Raji (cell line): ENCODE measurements around the gene OR4K17.

ENCODE experiments used
- POLR2A ChIP-seq: IDR thresholded peaks from 2 replicates; pipeline ENCODE4 v1.6.1; 2011; ENCODE audit warnings: low read depth, low read length, control low read depth; ENCODE audit not compliant: insufficient read depth

OR4K17 gene, protein sequence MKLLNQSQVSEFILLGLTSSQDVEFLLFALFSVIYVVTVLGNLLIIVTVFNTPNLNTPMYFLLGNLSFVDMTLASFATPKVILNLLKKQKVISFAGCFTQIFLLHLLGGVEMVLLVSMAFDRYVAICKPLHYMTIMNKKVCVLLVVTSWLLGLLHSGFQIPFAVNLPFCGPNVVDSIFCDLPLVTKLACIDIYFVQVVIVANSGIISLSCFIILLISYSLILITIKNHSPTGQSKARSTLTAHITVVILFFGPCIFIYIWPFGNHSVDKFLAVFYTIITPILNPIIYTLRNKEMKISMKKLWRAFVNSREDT

DNA sequence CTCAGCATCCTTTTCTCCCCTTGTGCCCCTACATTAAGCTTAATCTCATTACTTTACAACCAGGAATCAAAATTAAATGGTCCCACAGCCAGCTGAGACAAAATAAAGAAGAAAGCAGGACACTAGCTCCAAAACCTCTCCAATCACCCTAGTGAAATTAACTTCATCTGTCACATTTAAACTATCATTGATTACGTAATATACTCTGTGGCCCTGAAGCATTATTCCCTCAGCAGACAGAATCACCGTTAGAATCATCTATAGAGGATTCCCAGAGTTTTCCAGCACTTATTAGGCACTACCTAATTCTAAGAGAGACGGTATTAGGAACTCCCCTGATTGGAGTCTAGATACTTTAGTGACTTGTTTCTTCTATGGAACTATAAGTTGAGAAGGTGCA lies at the start of gene OR4K17:
Gene OR4K17 (plus strand): TSS at position 302 of the 400 bp plus-strand sequence. CDS start 6,761 bp downstream, outside the sequence.
- no peak for TF ChIP-seq POLR2A

DNA sequence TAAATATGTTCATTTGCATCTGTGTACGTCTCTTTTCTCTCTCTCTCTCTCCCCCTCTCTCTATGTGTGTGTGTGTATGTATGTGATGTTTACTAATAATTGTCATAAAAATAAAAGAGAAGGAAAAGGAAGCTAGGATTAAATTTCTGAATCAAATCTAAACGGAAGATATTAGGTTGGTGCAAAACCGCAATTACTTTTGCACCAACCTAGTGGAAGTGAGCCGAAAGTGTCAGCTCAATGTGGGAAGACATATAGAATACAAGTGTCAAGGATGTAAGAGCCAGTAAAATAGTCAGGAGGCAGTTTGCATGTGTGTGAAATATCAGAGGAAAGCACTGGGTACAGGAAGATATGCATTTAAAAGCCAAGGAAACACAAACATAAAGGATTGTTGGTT lies 18.5 kb upstream of the OR4K17 start:
- TF ChIP-seq POLR2A, result no peak

DNA sequence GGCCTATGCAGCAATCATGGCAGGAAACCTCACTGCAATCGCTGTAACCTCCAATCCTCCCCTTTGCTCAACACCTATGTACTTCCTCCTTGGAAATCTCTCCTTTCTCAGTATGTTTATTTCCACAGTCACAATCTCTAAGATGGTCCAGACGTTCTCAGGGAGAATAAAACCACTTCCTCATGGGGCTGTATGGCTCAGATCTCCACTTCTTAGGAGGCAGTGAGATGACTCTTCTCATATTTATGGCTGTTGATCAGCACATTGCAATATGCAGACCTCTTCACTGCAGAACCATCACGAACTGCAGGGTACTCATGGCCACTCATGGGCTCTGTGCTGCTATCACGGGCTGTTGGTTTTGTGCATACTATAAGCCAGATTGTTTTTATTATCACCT lies 17.1 kb upstream of the OR4K17 start:
- no peak for TF ChIP-seq POLR2A

DNA sequence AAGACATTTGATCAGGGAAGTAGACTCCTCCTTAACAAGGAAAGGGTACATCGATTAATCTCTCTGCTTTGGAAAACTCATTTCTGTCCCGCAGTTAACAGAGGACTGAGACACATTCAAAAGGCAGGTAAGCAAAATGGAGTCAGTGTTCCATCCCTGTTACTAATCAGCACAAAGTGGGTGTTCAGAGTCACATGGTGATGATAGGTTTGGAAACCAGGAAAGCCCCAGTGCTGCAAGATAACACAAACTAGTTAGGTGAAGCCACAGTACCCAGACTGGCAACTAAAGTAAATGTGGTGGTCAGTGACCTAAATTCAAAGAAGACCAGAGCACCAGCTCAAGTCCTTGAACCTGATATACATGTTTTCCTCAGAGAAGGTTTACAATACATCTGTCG lies 1.8 kb downstream of the OR4K17 start:
- TF ChIP-seq POLR2A, result no peak

DNA sequence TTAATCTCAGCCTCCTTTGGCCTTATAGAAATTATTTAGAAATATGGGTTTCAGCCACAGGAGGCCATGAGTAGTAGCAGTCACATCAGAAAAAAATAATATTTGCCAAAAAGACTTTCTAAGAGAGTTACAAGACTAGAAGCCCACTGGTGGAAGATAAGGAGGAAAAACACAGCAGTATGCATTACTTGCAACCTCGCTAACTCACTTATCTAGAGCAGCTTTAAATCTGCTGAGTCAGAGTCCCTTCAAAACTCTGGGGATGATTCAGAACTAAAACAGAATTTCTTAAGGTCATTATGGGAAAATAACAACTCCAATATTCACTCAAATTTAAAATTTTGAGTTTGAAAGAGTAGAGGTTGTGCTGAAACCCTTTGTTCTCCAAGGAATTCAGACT lies 6.2 kb downstream of the OR4K17 start:
- no peak for TF ChIP-seq POLR2A

DNA sequence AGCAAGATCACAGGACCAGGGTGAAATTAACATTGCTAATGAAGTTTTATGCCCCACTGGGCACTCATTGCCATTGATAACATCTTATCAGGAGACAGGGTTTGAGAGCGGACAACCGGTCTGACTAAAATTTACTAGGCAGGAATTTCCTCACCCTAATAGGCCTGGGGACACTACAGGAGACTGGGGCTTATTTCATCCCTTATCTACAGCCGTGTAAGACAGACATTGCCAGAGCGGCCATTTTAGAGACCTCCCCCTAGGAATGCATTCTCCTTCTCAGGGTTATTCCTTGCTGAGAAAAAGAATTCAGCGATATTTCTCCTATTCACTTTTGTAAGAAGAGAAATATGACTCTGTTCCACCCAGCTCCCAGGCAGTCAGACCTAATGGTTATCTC lies 8.3 kb downstream of the OR4K17 start:
- TF ChIP-seq POLR2A, result no peak

DNA sequence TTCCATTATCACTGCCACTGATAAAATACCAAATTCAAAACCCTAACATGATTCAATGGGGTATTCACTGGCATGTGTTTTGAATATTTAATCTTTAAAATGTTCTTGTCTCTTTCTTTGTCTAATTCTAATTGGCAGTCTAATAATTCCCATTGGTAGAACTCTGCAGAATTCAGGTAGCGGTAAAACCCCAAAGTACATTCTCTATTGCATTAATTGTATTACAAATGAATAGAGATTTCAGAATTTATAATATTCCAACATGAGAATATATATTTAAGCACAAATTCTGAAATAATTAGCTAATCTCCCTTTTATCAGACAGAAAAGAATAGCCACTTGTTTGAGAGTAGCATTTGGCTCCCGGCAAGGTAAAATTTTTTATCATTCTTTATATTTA lies 28.0 kb downstream of the OR4K17 start, which contains the start of gene OR4N5:
Gene OR4N5 (plus strand): TSS at position 301 of the 400 bp plus-strand sequence. CDS start 4,916 bp downstream, outside the sequence.
- no peak for TF ChIP-seq POLR2A

DNA sequence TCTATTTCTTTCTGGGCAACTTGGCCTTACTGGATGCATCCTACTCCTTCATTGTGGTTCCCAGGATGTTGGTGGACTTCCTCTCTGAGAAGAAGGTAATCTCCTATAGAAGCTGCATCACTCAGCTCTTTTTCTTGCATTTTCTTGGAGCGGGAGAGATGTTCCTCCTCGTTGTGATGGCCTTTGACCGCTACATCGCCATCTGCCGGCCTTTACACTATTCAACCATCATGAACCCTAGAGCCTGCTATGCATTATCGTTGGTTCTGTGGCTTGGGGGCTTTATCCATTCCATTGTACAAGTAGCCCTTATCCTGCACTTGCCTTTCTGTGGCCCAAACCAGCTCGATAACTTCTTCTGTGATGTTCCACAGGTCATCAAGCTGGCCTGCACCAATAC lies 33.4 kb downstream of the OR4K17 start:
- TF ChIP-seq POLR2A, result no peak

DNA sequence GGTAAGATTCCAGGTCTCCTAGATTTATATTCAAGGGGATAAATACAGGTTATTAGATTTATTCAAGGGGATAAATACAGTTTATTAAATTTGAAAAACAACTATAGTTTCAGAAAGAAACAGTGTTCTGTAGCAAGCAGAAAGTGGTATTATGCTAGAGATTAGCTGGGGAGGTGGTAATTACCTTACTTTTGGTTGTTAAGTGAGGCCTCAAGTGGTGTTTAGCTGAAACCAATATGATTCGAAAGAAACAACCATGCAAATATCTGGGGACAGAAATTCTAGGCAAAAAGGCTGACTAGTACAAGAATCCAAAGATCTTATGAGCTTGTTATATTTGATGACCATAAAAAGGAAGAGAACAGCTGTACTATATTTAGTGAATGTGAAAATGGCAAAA lies 34.3 kb downstream of the OR4K17 start:
- TF ChIP-seq POLR2A, result no peak

DNA sequence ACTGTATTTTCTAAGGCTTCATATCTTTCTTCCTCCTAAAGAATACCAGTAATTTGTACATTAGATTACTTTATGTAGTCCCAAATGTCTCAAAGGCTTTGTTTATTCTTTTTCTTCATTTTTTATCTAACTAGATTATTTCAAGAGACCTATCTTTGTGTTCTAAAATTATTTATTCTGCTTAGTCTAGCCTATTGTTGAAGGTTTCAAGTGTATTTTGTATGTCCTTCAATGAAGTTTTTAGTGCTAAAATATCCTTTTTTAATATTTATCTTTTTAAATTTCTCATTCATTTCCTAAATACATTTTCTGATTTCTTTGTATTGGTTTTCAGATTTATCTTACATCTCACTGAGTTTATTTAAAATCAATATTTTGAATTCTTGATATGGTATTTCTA lies 53.9 kb downstream of the OR4K17 start:
- no peak for TF ChIP-seq POLR2A

DNA sequence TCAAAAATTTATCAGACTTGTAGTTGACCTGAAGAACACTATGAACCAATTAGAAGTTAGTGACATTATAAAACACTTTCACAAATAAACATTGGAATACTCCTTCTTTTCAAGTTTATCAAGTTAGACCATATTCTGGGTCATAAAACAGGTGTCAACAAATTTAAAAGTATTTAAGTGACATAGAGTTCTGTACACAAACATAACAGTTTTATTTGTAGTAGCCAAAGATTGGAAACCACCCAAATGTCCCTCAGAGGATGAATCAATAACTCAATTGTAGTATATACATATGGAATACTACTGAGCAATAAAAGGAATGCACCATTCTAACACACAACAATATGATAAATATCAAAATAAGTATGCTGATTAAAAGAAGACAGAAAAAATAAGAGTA lies 56.6 kb downstream of the OR4K17 start:
- no peak for TF ChIP-seq POLR2A
